GM18907 (cell line): ENCODE data around the gene UGT1A8.

Experiments
- ATAC-seq: cut with Tn5 transposase; IDR thresholded peaks from one replicate; pipeline ENCODE4 v1.9.1; 2021; ENCODE audit warnings: mild to moderate bottlenecking, moderate library complexity; ENCODE audit not compliant: unreplicated experiment

UGT1A8 gene

GRCh38 chr2:233814056-233814835 is 196.8 kb downstream of the UGT1A8 start:
- no peak for ATAC-seq

- no peak for ATAC-seq
Observed at GRCh38 chr2:233815861-233816260, 198.4 kb downstream of the UGT1A8 start.

GRCh38 chr2:233816334-233816733 is 198.9 kb downstream of the UGT1A8 start:
- no peak for ATAC-seq

- no peak for ATAC-seq
Observed at GRCh38 chr2:233816771-233817170, 199.3 kb downstream of the UGT1A8 start.

- no peak for ATAC-seq
Observed at GRCh38 chr2:233817361-233817911, 200.0 kb downstream of the UGT1A8 start.

- ATAC-seq, result no peak
Observed at GRCh38 chr2:233817995-233818638, 200.7 kb downstream of the UGT1A8 start.

- ATAC-seq, result no peak
Observed at GRCh38 chr2:233818639-233819621, 201.5 kb downstream of the UGT1A8 start.

GRCh38 chr2:233819884-233820773 is 202.7 kb downstream of the UGT1A8 start:
- no peak for ATAC-seq

- ATAC-seq, result no peak
Observed at GRCh38 chr2:233820774-233821105, 203.3 kb downstream of the UGT1A8 start.

- ATAC-seq, result no peak
Observed at GRCh38 chr2:233821196-233821595, 203.8 kb downstream of the UGT1A8 start.

- no peak for ATAC-seq
Observed at GRCh38 chr2:233821709-233822100, 204.3 kb downstream of the UGT1A8 start.

- ATAC-seq, result no peak
Observed at GRCh38 chr2:233822101-233822771, 204.8 kb downstream of the UGT1A8 start.
